ENCODE data around the gene REM1. TPM values are rescaled to one million over a fixed set of nuclear protein-coding genes. Genes with fewer than 3 reads are reported as not detected.

REM1 gene
- total RNA-seq, 1 donor from 2014 or later: not detected

DNA sequence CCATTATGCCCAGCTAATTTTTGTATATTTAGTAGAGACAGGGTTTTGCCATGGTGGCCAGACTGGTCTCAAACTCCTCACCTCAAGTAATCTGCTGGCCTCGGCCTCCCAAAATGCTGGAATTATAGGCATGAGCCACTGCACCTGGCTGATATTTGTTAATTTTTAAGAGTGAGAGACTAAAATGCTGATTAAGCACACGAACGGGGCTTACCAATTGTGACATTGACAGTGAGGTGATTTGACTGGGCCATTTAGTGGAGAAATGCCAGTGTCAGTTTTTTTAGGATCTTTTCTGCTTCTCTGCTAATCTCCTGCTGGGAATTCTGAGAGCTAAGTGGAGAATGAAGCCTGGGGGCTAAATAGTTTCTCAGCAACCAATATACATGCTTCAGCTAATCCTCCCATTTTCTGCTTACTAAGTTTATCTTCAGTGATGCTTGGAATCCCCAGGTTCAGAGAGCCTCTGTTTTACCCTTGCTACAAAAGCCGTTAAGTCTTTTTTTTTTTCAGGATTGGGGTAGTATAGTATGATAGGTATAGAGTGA is 44.4 kb upstream of the REM1 start:
- Histone ChIP-seq H3F3A (ENCODE audit: low read depth) (no peaks in the 10 kb centered on the region), H3K27ac (no peak overlapping the region), H3K4me3 (no peak overlapping the region), H3K79me2 (ENCODE audit: low read depth) (no peaks in the 10 kb centered on the region), H3K27me3 (no peaks in the 10 kb centered on the region), H3K9ac (no peak overlapping the region), H3K4me2 (no peak overlapping the region), H4K20me1 (ENCODE audit: low read depth) (no peaks in the 10 kb centered on the region), H3K36me3 (no peaks in the 10 kb centered on the region), H3K4me1 (no peaks in the 10 kb centered on the region), H2AFZ (replicated peaks) (no peak overlapping the region), H3K9me3 (ENCODE audit: low read depth) (peaks cover 16% of the 10 kb centered on the region)
- Mint-ChIP-seq H3K27ac (no peak overlapping the region), H3K36me3 (no peaks in the 10 kb centered on the region), H3K4me3 (no peak overlapping the region), H3K4me1 (peaks cover 6% of the 10 kb centered on the region), H3K9me3 (peaks cover 2% of the 10 kb centered on the region), H3K27me3 (ENCODE audit: insufficient read depth, low read depth) (peaks cover 2% of the 10 kb centered on the region)
- no peak for DNase-seq (ENCODE audit: low spot score)
- TF ChIP-seq EZH2phosphoT487 (IDR thresholded peaks at IDR 0.05): no peak
- TF ChIP-seq, protein P1, sequence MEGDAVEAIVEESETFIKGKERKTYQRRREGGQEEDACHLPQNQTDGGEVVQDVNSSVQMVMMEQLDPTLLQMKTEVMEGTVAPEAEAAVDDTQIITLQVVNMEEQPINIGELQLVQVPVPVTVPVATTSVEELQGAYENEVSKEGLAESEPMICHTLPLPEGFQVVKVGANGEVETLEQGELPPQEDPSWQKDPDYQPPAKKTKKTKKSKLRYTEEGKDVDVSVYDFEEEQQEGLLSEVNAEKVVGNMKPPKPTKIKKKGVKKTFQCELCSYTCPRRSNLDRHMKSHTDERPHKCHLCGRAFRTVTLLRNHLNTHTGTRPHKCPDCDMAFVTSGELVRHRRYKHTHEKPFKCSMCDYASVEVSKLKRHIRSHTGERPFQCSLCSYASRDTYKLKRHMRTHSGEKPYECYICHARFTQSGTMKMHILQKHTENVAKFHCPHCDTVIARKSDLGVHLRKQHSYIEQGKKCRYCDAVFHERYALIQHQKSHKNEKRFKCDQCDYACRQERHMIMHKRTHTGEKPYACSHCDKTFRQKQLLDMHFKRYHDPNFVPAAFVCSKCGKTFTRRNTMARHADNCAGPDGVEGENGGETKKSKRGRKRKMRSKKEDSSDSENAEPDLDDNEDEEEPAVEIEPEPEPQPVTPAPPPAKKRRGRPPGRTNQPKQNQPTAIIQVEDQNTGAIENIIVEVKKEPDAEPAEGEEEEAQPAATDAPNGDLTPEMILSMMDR (IDR thresholded peaks at IDR 0.05): no peak

DNA sequence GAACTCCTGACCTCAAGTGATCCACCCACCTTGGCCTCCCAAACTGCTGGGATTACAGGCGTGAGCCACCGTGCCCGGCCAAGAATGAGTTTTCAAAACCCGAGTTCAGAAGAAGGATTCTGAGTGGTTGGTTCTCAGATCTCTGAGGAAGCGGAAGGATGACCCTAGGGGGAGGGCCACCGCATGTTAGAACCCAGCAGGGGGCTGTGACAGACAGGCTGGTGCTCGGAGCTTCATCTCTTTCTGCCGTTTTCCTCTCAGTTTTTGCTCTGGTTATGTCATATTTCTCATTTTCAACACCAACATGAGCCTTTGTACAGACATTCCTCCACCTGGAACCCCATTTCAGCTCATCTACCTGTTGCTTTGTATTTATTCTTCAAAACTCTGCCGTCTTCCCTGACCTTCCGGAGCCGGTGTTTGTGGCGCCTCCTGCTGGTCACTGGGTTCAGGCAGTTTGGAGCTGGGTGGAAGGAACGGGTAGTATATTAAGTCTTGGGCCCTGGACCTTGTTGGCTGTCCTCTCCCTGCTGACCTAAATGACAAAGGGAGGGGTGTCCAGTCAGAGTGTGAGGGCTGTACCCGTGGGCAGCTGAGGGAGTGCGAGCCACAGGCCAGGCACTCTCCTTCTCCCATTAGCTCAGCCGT is 35.0 kb upstream of the REM1 start, which contains the start of gene DEFB123:
Gene DEFB123, plus strand, starts transcription at position 621 of the 648 bp plus-strand sequence. CDS start 67 bp downstream, outside the sequence.
- H3K79me2 ChIP-seq (ENCODE audit: low read depth): no peaks in the 10 kb centered on the region
- H3K36me3 ChIP-seq: no peaks in the 10 kb centered on the region
- Mint-ChIP-seq H3K27ac (no peak within 1 kb of the TSS), H3K27me3 (ENCODE audit: insufficient read depth, low read depth) (peaks cover 9% of the 10 kb centered on the region), H3K9me3 (peaks cover 2% of the 10 kb centered on the region), H3K36me3 (no peaks in the 10 kb centered on the region), H3K4me3 (no peak within 1 kb of the TSS), H3K4me1 (no peaks in the 10 kb centered on the region)
- no peak within 1 kb of the TSS for H3K4me2 ChIP-seq
- no peak within 1 kb of the TSS for H2AFZ ChIP-seq (replicated peaks)
- no peak for TF ChIP-seq EZH2phosphoT487 (IDR thresholded peaks at IDR 0.05)
- TF ChIP-seq, protein P1 (IDR thresholded peaks at IDR 0.05): peak; percentile 4
- H4K20me1 ChIP-seq (ENCODE audit: low read depth): no peaks in the 10 kb centered on the region
- no peak within 1 kb of the TSS for H3K4me3 ChIP-seq
- H3K4me1 ChIP-seq: no peaks in the 10 kb centered on the region
- H3K9me3 ChIP-seq (ENCODE audit: low read depth): peaks cover 12% of the 10 kb centered on the region
- H3K9ac ChIP-seq: no peak within 1 kb of the TSS
- no peak within 1 kb of the TSS for H3K27ac ChIP-seq
- H3K27me3 ChIP-seq: no peaks in the 10 kb centered on the region
- H3F3A ChIP-seq (ENCODE audit: low read depth): no peaks in the 10 kb centered on the region
- DNase-seq (ENCODE audit: low spot score): no peak

DNA sequence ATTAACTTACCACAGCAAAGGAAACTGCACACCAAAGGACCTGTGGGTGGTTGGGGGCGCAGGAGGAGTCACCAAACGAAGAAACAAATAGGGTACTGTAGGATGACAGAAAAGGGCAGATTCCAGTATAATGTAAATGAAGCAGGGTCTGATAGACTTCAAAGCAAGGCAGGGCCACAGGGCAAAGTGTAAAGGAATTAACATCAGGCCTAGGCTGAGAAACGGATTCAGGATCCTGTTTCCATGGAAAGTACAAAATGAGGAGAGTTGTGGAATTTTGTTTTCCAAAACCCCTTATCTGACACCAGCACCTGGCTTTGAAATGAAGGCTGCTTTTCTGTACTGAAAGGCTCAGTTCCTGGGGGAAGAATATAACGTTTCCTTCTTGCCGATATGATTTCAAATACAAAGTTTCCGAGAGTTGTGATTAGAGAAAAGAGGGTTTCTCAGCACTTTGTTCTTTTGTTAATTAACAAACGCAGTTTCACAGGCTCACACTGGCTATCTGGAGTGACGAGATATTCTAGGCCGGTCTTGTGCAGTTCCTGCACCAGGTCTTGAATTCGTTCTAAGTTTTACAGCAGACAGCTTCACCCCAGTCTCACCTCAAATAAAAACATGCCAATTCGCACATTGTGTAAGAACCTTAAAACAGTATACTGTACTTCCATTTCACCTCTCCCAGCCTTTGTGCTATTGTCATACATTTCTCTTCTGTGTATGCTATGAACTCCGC is 28.8 kb upstream of the REM1 start:
- Histone ChIP-seq H3K9me3 (ENCODE audit: low read depth) (peaks cover 7% of the 10 kb centered on the region), H3K4me1 (no peaks in the 10 kb centered on the region), H4K20me1 (ENCODE audit: low read depth) (no peaks in the 10 kb centered on the region), H3K9ac (no peak overlapping the region), H3K27me3 (no peaks in the 10 kb centered on the region), H3K4me2 (no peak overlapping the region), H3K36me3 (no peaks in the 10 kb centered on the region), H3K4me3 (no peak overlapping the region), H2AFZ (replicated peaks) (no peak overlapping the region), H3F3A (ENCODE audit: low read depth) (no peaks in the 10 kb centered on the region), H3K79me2 (ENCODE audit: low read depth) (no peaks in the 10 kb centered on the region), H3K27ac (no peak overlapping the region)
- no peak overlapping the region for H3K27ac Mint-ChIP-seq
- H3K4me3 Mint-ChIP-seq: no peak overlapping the region
- no peaks in the 10 kb centered on the region for H3K4me1 Mint-ChIP-seq
- TF ChIP-seq EZH2phosphoT487 (IDR thresholded peaks at IDR 0.05) (no peak), EZH2 (IDR thresholded peaks at IDR 0.05) (no peak)
- TF ChIP-seq, protein P1 (IDR thresholded peaks at IDR 0.05): no peak
- DNase-seq (ENCODE audit: low spot score): no peak
- peaks cover 13% of the 10 kb centered on the region for H3K27me3 Mint-ChIP-seq (ENCODE audit: insufficient read depth, low read depth)
- peaks cover 8% of the 10 kb centered on the region for H3K9me3 Mint-ChIP-seq
- no peaks in the 10 kb centered on the region for H3K36me3 Mint-ChIP-seq
